Inferior parietal cortex (tissue), 1 donor: ENCODE measurements around the gene DNAJB2.

Source experiments
- DNase-seq: peaks from one replicate; pipeline ENCODE4 v3.0.0-alpha.2; 2016; ENCODE audit errors: extremely low spot score

DNAJB2 gene

DNA sequence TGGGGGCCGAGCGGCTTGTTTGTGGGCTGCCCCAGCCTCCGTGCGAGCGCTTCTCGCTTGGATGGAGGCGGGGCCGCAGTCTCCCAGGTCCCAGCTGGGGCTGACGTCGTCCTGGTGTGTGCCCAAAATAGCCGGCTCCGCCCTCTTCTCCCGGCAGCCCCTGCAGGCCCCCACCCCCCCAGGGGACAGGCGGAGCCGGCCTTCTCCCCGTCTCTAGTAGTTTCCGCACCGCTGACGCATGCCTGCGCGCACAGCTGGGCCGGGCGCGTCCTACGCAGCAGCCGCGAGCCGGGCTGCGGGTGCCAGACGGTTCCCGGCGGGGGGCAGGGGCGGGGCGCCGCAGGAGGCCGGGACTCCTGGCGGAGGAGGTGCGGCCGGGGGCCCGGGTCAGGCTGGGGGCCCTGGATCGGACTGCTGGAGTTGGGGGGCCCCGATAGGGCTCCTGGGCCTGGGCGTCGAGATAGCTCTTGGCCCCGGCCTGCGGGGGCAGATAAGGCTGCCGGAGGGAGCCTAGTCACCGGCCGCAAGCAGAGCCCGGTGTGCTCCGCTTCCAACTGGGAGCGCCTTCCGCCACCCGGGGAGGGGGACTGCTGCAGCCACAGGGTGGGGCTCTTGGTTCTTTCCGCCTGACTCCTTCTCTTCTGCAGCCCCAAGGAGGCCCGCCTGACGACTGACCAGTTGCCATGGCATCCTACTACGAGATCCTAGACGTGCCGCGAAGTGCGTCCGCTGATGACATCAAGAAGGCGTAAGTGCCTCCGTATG is at the start of gene DNAJB2:
Gene DNAJB2, plus strand, starts transcription at position 216 of the 765 bp plus-strand sequence. Its CDS starts 468 bp downstream, at position 684.
- DNase-seq = peak; percentile 97

DNA sequence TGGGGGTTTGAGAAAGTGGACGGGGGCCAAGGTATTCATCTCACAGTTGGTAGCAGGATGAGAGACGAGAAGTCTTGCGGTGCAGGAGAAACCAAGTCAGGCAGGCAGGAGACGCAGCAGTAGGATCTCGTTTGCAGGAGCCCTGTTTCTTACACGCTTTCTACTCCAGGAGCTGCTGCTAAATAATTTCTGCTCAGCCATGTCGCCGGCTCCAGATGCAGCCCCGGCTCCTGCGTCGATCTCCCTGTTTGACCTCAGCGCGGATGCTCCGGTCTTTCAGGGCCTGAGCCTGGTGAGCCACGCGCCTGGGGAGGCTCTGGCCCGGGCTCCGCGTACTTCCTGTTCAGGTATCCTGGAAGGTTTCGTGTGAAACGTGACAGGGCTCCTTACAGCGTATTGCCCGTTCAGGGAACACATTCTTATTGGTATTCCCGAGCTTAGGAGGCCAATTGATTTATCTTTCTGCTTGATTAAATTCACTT is 49.1 kb upstream of the DNAJB2 start:
- peak; percentile 9 for DNase-seq

DNA sequence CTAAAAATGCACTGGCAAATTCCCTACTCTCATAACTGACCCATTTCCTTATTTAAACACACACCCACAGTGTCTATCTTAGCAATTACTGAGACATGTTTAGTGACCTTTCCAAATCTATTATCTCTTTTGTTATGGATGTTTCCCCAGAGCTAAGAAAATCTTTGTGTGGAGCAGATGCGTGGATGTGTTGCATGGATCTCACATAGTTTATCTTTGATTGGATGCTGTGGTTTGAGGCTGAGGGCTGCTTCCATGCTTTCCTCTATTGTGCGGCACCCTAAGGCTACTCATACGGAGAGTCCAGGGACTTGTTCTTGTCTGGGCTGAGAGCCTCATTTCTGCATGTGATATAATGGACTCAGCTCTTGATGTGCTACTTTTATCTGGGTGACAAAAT is 44.8 kb upstream of the DNAJB2 start:
- no peak for DNase-seq

DNA sequence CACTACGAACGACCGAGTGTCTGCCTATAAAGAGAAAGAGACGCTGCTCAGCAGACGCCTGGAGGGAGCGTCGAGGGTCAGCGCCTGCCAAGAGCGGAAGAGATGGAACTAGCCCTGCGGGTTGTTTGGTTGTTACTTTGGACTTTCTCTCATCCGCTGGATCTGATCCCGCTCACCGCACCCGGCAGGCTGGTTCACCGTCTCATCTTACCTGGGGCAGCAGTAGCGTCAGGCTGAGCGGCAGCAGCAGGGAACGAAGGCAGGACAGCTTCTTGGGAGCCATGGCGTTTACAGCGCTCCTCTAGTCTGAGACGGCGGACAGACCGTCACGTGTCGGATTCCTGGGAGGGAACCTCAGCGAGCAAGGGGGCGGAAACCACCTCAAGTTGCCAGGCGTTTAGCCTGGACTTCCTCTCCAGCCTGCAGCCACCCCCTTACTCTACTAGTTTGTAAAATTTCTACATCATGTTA is 35.8 kb upstream of the DNAJB2 start:
- no peak for DNase-seq

DNA sequence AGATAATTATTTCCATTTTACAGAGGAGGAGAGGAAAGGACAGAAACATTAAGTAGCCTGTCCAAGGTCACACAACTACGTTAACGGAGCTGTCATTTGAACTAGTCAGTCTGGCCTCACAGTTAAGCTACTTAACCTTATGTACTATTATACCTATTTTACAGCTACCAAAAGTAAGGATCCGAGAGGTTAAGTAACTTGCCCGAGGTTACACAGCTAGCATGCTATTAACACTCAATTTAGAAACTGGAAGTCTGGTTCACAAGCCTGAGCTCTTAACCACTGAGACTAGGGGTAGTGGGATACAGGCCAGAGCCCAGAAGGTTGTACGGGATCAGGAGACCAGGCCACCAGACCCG is 34.4 kb upstream of the DNAJB2 start:
- DNase-seq = no peak

DNA sequence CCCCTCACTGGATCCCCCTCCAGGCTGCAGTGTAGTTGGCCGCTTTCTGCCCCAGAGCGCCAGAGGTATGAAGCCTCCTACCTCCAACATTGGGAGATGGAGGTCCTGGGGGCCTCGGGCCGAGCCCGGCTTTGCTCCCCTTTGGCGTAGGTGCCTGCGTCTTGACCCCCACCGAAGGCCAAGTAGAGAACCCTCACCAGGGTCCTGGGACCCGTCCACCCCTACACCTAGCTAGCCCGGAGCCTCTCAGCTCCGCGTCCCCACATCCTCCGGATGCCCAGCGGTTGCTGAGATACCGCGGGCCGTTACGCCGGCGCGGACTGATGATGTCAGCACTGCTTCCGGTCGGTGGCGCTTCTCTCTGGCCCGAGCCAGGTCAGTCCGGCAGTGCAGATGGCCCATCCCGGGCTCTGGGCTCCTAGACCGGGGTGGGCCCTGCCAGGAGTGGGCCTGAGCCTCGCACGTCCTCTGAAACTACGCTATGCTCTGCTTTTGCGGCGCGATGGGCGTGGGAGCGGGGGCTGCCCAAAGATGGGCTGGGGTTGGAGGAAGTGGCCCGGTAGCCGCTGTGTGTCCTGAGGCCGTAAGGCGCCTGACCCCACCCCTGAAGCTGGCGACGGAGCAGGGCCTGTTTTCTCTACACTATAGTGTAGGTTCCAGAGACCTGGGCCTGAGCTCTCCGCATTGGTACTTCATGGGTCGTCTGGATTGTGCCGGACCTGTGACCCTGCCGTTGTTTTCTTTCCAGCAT is 33.8 kb upstream of the DNAJB2 start, which contains the start of the genes GLB1L and STK16:
Gene GLB1L, minus strand, starts transcription at position 297 of the 751 bp plus-strand sequence. CDS start 1,871 bp downstream, outside the sequence.
Gene STK16, plus strand, starts transcription at position 332 of the 751 bp plus-strand sequence. CDS start 521 bp downstream, outside the sequence.
- DNase-seq = peak; percentile 95

DNA sequence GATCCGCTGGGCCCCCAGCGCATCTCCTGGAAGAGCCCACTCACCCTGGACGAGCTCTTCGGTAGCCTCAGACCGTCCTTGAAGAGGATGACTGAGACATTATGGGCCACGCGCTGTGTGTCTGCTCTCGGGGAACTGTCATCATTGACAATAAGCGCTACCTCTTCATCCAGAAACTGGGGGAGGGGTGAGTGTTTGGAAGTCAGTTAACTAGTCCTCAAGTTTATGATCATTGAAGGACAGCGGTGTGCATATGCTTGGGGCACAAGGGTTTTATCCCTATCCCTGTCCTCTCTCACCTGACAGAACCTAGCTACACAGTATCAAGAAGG is 33.3 kb upstream of the DNAJB2 start:
- no peak for DNase-seq

DNA sequence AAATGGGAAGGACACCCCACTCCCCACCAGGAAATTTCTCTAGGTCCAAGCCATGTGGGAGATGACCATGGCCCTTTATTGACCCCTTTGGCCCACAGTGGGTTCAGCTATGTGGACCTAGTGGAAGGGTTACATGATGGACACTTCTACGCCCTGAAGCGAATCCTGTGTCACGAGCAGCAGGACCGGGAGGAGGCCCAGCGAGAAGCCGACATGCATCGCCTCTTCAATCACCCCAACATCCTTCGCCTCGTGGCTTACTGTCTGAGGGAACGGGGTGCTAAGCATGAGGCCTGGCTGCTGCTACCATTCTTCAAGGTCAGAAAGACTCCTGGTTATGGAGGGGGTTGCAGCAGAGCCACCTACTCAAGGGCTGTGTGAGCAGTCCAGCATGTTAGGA is 32.6 kb upstream of the DNAJB2 start:
- no peak for DNase-seq

DNA sequence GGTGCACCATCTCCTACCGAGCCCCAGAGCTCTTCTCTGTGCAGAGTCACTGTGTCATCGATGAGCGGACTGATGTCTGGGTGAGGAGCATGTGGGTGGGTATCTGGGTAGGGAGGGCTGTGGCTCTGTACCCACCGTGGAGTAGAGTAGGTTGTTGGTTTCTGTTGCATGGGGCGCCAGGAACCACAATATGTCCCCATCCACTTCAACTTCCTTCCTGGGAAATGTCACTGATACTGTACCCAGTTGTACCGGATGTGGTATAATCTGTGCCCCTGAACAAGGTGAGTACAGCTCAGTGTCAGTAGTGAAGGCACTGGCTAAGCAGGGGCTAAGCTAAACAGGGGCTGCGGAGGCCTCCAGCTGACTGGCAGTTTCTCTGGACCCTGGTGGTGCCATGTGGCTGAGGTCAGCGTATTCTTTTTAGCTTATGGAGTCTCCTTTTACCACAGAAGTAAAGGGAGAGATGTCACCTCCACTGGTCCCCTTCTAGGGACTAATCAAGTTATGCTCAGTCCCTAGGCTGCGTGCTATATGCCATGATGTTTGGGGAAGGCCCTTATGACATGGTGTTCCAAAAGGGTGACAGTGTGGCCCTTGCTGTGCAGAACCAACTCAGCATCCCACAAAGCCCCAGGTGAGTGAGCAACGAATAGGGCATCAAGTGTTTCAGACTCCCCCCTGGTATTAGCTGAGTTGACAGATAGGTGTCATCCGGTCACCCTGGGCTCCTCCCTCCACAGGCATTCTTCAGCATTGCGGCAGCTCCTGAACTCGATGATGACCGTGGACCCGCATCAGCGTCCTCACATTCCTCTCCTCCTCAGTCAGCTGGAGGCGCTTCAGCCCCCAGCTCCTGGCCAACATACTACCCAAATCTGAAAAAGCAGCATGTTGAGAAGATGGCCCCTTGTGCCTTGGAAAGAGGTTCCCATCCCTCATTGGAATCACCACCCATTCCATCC is 31.2 kb upstream of the DNAJB2 start:
- DNase-seq = no peak

DNA sequence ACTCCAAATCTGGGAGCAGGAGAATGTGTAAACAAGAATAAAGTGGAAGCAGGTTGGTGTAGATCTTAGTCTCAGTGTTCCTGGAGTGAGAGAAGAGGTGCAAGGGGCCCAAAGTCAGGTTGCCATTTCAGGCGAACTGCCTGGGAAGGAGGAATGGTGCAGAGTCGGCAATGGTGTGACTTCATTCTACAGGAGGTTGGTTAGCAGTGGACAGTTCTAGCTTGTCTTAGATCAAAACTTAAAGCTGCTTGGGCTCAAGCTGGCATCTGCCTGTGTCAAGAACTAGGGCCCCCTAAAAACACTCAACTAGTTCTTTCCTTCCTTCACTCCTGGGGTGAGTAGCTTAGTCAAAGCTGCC is 30.3 kb upstream of the DNAJB2 start:
- no peak for DNase-seq

DNA sequence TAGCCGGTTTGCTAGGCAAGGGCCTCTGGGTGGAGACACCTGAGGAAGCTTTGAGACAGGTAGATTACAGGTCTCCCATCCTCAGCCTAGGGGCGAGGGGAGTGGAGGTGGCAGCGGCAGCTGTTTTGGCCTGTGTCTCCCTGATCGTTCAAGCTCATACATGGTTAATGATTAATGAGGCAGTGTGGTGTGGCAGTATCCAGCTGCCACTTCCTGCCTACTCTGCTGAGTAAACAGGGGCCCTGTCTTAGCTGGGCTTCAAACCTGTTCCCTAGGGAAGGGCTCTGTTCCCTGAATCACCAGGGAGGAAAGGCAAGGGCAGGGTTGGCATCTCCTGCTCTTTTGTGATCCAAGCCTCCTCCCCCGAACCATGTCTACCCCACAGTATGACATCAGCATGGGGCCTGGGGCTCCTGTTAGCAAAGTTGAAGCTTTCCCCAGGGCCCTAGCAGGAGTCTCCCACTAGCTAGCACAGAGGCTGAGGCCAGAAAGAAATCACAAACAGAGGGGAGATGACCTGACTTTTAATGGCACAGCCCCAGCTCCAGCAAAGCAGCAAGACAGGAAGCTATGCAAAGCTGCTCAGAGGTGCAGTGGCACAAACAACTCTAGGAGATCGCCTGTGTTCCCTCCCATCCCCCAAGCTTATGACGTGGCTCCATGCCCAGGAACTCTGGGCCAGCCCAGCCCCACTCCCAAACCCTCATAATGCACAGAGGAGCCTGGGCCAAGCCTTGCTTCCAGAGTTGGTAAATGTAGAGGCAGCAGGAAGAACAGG is 29.8 kb upstream of the DNAJB2 start:
- peak; percentile 45 for DNase-seq

DNA sequence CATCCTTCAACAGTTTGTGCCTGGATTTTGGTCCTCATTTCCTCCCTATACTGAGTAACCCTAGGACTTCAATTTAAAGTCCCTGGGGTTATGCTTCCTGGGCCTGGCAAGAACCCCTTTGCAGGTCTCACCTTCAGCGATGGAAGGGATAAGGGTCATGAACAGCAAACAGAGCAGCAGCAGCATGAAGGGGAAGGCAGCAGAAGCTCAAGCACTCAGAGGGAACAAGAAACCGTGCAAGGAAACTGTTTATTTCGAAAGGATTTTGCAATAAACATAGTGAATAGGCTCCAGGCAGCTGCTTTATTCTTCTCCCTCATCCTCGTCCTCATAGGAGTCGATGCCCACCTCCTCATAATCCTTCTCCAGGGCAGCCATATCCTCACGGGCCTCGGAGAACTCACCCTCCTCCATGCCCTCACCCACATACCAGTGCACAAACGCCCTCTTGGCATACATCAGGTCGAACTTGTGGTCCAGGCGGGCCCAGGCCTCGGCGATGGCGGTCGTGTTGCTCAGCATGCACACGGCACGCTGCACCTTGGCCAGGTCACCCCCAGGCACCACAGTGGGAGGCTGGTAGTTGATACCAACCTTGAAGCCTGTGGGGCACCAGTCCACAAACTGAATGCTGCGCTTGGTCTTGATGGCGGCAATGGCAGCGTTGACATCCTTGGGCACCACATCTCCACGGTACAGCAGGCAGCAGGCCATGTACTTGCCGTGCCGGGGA is 29.0 kb upstream of the DNAJB2 start:
- no peak for DNase-seq

DNA sequence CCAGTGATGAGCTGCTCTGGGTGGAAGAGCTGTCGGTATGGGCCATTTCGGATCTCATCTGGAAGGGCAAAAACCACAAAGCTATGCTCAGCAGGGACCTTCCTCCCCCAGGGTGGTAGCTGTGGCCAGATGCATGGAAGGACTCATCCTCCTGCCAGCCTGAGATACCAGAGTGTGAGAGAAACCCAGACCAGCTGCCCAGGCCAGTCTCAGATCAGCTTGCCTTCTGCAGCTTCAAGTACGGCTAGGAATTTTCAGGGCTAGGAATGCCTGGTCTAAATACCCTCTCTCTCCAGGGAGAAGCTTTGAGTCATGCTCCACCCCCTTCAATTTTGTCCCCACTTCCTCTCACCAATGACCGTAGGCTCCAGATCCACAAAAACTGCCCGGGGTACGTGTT is 27.5 kb upstream of the DNAJB2 start:
- no peak for DNase-seq

DNA sequence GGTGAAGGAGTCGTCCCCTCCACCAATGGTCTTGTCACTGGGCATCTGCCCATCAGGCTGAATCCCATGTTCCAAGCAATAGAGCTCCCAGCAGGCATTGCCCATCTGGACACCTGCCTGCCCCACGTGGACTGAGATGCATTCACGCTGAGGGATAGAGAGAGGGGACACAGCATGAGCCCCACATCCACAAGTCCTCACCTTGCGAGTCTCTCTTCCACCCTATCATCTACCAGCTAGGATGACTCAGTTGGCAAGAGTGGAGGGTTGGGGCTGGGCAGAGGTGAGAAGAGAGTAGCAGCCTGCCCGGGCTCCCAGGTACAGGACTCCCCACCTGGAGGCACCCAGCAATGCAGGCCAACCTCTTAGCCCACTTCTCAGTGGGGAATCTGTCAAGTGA is 27.1 kb upstream of the DNAJB2 start:
- DNase-seq = no peak

DNA sequence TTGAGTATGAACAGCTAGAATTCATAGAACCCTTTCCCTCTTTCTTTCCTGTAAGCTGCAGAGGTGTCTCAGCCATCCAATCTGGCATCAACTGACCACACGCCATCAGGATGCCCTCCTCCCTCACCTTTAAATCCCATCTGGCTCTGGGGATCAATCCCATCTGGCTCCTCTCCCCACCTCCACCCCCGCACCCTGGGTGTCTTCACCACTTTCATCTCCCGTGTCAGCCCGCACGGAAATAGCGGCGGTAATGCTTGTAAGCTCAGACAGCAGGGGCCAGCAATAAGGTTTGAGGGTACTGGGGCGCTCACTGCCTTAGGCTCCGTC is 26.6 kb upstream of the DNAJB2 start:
- DNase-seq = no peak

DNA sequence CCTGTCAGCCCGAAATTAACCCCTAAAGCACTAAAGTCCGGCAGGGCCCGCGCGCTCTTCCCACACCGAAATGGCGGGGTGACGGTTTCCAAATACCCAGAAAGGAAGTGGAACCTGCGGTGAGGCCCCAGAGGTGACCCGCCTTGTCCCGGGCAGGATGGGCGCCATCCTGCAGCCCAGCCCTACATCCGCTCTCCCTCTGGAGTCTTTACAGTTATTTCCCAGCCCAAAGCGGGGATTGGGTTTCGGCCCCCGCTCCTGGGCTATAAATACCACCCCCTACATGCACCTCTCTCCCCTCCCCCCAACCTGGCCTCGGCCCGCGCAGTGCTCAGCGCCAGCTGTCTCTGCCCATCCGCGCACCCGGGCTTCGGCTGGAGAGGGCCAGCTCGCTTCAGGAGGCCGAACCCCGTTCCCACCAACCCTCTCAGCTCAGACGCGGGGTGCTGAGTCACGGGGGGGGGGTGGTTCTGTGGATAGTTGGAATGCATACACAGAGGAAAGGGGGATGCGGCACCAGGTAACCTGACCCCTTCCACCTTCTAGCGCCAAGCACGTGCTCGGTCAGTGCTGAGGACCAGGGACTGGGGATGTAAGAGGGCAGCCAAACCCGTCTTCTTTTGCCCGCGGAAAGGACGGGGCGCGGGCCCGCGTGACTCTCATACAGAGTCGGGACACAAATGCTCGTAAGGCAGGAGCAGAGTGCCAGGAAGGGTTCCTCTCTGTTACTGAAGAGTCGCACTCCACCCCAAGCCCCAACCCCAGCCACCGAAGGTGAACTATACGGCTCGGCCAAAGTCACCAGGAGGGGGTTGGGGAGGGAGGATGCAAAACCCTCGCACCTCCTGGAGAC is 26.0 kb upstream of the DNAJB2 start, which contains the start of gene TUBA4B:
Gene TUBA4B, plus strand, starts transcription at position 344 of the 853 bp plus-strand sequence. Its CDS starts 165 bp downstream, at position 509.
- DNase-seq = peak; percentile 4

DNA sequence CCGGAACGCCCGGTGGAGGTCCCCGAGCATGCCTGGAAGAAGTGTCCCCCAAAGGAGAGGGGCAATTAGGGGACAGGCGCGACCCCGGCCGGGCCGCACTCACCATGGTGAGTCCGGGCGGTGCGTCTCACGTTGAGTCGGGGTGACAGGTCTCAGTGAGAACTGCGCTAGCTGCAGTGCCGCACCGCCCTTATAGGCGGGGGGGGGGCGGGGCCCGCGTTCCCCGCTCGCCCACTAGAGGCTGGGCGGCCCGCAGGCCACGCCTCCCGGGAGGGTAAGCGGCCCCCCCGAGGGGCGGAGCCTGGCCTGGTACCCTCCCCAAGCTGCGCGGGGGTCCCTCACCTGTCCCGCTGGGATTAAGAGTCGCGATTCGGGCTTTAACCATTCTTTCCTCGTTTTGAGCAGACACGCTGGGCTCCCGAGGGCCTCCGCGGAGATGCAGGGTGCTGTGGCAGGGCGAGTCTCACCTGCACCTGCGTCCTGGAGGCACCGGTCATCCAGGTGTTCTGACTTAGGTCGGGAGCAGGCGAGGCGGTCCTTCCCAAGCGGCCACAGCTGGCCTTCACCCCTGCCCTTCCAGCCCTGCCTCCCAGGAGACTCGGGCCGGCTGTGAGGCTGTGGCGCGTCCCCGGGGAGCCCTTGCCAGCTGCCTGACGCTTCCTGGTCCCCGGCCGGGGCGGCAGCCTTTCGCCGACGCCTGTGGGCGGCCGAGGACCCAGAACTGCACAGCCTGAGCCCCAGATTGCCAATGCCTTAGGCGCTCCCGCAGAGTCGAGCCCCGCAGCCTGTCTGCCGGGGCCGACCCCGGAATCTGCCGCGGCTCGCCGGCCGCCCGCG is 25.2 kb upstream of the DNAJB2 start, which contains the start of gene TUBA4A:
Gene TUBA4A, minus strand, starts transcription at position 166 of the 837 bp plus-strand sequence. Its CDS starts 60 bp downstream, at position 106.
- DNase-seq = peak; percentile 77

DNA sequence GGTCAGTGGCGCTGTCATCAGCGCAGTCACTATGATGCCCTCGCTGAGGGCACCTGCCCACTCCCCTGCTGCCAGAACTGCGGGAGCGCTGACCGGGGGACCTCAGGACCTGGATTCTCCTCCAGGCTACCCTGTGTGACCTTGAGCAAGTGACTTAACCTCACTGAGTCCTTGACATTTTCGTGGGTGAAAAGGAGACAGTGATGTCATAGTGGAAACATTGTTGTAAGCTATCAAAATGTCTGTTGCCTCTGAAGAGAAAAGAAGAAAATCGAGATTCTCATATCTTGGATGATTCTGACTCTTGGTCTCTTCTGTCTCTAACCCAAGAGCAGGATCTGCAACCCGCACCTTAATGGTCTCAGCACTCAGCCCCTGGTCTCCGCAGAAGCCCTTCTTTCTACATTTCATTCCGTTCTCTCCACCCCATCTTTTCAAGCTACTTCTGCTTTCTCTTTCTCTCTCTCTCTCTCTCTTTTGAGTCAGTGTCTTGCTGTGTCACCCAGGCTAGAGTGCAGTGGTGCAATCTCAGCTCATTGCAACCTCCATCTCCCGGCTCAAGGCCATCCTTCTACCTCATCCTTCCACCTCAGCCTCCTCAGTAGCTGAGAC is 24.5 kb upstream of the DNAJB2 start:
- peak; percentile 25 for DNase-seq
